Measurements from ENCODE around the gene L2HGDH.
"Not testable (repeated sequence)": the region's sequence is repeated elsewhere in the genome, so short reads cannot be mapped to it uniquely, and the experiment has no call there.

Gene L2HGDH

GRCh38 chr14:50311972-50312733, at the start of gene L2HGDH, which contains the start of gene DMAC2L:
Gene L2HGDH (minus strand): TSS chr14:50312229. CDS start chr14:50312150, 79 bp downstream.
Gene DMAC2L (plus strand): TSS chr14:50312324. CDS start chr14:50321488, 9,164 bp downstream.
- DNase-seq (ENCODE audit: low read depth) = no peak

GRCh38 chr14:50360851-50361250, 48.8 kb upstream of the L2HGDH start:
- no peak for DNase-seq (ENCODE audit: low read depth)

DNA sequence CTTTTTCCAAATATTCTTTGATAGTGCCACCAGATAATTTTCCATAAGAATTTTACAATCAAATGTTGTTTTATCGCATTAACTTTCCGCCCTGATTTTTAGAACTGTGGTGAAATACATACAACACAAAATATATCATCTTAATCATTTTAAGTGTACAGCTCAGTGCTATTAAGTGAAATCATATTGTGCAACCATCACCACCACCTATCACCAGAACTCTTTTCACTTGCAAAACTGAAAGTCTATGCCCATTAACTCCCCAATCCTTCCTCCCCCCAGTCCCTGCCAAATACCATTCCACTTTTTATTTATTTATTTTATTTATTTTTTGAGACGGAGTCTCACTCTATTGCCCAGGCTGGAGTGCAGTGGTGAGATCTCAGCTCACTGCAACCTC, 48.1 kb upstream of the L2HGDH start:
- no peak for DNase-seq (ENCODE audit: low read depth)

DNA sequence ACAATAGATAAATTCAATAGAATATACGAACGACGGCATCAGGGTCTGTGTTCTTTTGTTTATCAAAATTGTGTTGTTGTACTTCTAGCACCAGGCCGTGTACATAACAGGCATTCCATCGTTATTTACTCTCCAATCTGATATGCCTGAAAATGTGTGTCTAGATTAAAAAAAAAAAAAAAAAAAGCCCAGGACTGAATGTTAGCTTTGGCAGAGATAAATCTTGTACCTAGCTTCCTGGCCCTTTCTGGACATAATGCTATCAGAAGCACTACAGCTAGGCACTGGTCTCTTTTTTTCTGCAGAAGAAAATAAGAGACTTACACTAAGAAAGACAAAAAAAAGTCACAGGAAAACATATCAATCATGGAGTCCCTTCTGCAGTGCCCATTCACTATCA, 47.6 kb upstream of the L2HGDH start:
- DNase-seq (ENCODE audit: low read depth) = no peak

- DNase-seq (ENCODE audit: low read depth) = no peak
Measured at GRCh38 chr14:50357753-50358395, 45.8 kb upstream of the L2HGDH start.

- no peak for DNase-seq (ENCODE audit: low read depth)
Measured at GRCh38 chr14:50357124-50357523, 45.1 kb upstream of the L2HGDH start.

- not testable (repeated sequence) for DNase-seq (ENCODE audit: low read depth)
Measured at GRCh38 chr14:50356283-50356682, 44.3 kb upstream of the L2HGDH start.

DNA sequence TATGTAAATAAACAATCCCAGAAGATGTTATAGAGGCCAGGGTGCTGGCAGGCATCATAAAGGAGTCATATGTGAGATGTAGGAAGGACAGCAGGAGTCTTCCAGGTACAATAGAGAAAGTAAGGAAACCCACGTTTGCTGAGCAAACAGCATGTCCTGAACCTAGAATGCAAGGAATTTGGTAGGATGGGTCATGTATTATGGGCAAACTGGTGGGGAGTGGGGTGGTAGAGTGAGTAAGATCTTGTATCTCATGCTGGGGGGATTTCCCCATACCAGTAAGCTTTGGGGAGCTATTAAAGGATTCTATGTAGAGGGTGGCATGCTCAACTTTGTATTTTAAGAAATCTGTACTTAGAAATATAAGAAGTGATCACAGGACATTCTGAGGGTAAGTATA, 43.7 kb upstream of the L2HGDH start:
- no peak for DNase-seq (ENCODE audit: low read depth)

GRCh38 chr14:50354527-50354926, 42.5 kb upstream of the L2HGDH start:
- DNase-seq (ENCODE audit: low read depth) = no peak

- DNase-seq (ENCODE audit: low read depth) = no peak
Measured at GRCh38 chr14:50353126-50353525, 41.1 kb upstream of the L2HGDH start.

GRCh38 chr14:50352584-50352983, 40.6 kb upstream of the L2HGDH start:
- no peak for DNase-seq (ENCODE audit: low read depth)

GRCh38 chr14:50350975-50351374, 38.9 kb upstream of the L2HGDH start:
- DNase-seq (ENCODE audit: low read depth) = no peak

DNA sequence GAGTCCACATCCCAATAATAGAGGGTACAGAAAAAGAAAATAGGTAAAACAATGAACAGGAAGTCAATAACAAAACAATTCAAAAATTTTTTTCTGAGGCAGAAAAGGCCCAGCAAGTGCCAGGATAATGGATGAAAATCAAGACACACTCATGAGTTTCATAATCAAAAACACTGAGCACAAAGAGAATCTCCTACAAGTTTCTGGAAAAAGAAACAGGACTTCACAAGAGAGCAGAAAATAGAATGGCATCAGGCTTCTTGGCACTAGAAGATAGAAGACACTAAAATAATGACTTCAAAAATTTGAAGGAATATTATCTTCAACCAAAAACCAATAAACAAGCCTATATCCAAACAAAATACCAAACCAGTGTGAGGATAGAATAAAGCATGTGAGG, 36.9 kb upstream of the L2HGDH start:
- no peak for DNase-seq (ENCODE audit: low read depth)

DNA sequence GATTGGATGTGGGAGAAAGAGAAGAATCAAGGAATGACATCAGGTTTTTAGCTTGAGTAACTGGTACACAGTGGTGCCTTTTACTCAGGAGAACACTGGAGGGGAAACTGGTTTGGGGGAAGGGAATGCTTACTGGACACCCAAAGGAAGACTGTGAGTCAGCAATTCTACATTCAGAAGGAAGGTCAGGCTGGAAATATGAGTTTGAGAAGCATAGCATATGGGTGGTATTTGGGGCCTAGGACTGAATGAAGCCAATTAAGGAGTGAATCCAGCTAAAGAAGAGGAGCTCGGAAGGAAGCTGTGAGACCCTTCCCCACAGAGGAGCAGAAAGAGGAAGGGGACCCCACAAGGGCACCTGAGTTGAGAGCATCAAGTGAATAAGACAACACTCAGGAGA, 35.5 kb upstream of the L2HGDH start:
- DNase-seq (ENCODE audit: low read depth) = peak; percentile 34

DNA sequence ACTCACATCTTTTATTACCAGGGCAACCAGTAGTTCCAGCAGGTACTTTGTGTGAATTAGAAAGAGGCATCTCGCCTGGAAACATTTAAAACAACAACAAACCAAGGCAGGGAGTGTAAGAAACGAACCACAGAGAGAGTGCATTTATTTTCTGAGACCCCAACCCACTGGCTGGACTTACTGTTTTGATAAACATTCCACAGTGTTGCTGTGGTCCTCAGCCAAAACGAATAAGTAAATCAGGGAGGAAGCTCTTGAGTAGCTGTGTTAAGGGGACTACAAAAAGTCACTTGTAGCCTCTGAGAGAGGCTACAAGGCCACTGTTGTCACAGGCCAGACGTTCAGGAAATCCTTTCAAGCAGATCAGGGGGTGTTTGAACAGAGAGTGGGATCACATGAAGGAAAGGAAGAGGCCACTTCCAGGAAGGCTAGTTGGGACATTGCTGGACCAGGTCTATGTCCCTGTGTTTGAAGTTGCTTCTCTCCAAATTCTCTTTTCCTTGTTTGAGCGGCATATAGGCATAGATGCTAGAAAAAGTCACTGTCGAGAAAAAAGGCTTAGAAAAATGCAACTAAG, 33.9 kb upstream of the L2HGDH start:
- DNase-seq (ENCODE audit: low read depth) = no peak

DNA sequence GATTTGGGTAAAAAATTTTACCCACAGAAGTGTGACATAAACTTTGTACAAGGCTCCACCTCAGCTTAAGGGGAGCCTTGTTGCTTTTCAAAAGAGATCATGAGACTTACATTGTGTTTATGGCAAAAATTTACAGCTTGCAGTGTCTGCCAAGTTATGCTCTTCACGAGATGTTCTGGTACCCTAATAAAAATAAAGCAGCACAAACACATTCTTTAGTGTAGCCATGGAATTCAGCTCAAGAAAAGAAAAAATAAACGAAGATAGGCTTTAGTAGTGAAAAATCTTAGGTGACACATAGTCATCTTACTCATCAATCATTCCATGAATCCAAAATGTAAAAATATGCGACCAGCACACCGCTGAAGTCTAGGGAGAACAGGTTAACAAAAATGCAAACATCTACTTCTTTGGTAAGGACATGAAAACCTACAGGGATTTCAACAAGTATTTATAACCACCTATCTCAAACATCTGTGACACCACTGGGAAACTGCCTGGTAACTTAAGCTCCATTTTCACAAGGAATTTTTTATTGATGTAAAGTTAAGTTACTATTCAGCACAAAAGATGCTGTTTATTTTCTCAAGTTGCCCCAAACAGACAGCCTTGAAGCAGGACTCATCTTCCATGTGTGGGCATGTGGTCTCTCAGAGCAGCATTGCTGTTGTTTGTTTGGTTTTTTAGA, 33.0 kb upstream of the L2HGDH start:
- DNase-seq (ENCODE audit: low read depth) = no peak

GRCh38 chr14:50344116-50344775, 32.2 kb upstream of the L2HGDH start:
- no peak for DNase-seq (ENCODE audit: low read depth)

DNA sequence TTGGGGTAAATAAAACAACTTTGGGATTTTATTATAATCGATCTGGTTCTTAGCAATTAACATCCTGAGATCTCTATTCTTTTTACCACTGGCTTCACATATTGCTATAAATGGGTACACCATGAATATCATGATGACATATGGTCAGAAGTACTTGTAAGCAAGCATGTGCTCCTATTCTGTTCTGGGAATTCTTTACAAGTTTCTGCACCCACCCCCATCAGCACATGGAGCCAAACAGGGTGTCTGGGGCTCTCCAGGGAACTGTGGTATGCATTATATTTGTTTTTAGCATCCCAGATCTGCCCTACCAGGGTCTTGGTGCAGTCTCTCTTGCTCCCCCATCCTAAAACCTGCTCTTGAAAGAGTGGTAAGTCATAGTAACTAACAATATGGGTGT, 31.4 kb upstream of the L2HGDH start:
- no peak for DNase-seq (ENCODE audit: low read depth)

GRCh38 chr14:50342221-50343078, 30.4 kb upstream of the L2HGDH start:
- DNase-seq (ENCODE audit: low read depth) = no peak

GRCh38 chr14:50340963-50341362, 28.9 kb upstream of the L2HGDH start:
- DNase-seq (ENCODE audit: low read depth) = no peak

DNA sequence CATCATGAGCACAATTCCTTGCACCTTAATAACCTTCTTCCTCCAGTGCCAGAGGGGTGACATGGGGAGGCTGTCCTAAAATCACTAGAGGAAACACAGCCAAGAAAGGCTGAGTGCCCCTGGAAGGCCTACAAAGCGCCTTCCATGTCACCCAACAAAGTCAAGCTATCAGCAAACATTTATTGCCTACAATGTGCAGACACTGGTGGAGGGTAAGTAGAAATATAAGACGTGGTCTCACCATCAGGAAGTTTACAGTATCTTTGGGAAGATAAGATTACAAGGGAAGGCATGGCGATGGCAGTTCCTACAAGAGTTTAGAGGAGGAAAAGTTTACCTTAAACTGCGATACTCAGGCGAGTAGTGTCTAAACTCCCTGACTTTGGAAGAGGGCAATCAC, 28.0 kb upstream of the L2HGDH start:
- DNase-seq (ENCODE audit: low read depth) = no peak

Data from non-pigmented ciliary epithelial cell (primary cell).